HL-60 (cell line): Measurements from ENCODE around the gene FAM43A.

ENCODE experiments used
- DNase-seq, 2 experiments: peaks; one replicate each; pipeline ENCODE4 v3.0.0-alpha.2; 2010 to 2020; ENCODE audit warnings: low read depth in 1 of 2, low spot score in 1 of 2
- H3K27ac ChIP-seq: fragments of 250-450 bp; sonication (Bioruptor Pico); replicated peaks from 2 replicates; pipeline ENCODE4 v1.5.1; 2020; ENCODE audit warnings: mild to moderate bottlenecking, moderate library complexity
- H3K27me3 ChIP-seq: fragments of 250-450 bp; sonication (Bioruptor Pico); 2 replicates; pipeline ENCODE4 v1.5.1; 2021; ENCODE audit warnings: mild to moderate bottlenecking, moderate library complexity; ENCODE audit not compliant: insufficient read depth, poor library complexity, severe bottlenecking
- H3K4me3 ChIP-seq: replicated peaks from 2 replicates; pipeline ENCODE4 v1.5.1; 2011; ENCODE audit warnings: mild to moderate bottlenecking, control low read depth, low read length; ENCODE audit not compliant: insufficient read depth
- CTCF ChIP-seq: IDR thresholded peaks from one replicate; pipeline ENCODE4 v1.5.1; 2011; ENCODE audit warnings: low read length, control low read depth, inconsistent platforms; ENCODE audit not compliant: insufficient read depth
- GABPA ChIP-seq: IDR thresholded peaks from 2 replicates; pipeline ENCODE4 v1.6.1; 2012; ENCODE audit warnings: low read depth
- POLR2AphosphoS5 ChIP-seq: IDR thresholded peaks from 2 replicates; pipeline ENCODE4 v1.6.1; 2012; ENCODE audit warnings: low read depth
- REST ChIP-seq: IDR thresholded peaks from 2 replicates; pipeline ENCODE4 v1.6.1; 2012; ENCODE audit warnings: low read depth; ENCODE audit not compliant: insufficient replicate concordance
- SPI1 ChIP-seq: IDR thresholded peaks from 2 replicates; pipeline ENCODE4 v1.6.1; 2012; ENCODE audit warnings: low read depth, mild to moderate bottlenecking, borderline replicate concordance

FAM43A gene

GRCh38 chr3:194659778-194660177 lies 25.9 kb upstream of the FAM43A start:
- no peak overlapping the region for H3K27ac ChIP-seq
- no peak for DNase-seq
- TF ChIP-seq SPI1 = no peak
- no peak overlapping the region for H3K4me3 ChIP-seq
- H3K27me3 ChIP-seq = no peaks in the 10 kb centered on the region

GRCh38 chr3:194661374-194661773 lies 24.3 kb upstream of the FAM43A start:
- Histone ChIP-seq H3K27me3 (no peaks in the 10 kb centered on the region), H3K27ac (no peak overlapping the region), H3K4me3 (no peak overlapping the region)
- TF ChIP-seq REST (no peak), GABPA (no peak), SPI1 (no peak), POLR2AphosphoS5 (no peak), CTCF (no peak)
- DNase-seq = no peak

DNA sequence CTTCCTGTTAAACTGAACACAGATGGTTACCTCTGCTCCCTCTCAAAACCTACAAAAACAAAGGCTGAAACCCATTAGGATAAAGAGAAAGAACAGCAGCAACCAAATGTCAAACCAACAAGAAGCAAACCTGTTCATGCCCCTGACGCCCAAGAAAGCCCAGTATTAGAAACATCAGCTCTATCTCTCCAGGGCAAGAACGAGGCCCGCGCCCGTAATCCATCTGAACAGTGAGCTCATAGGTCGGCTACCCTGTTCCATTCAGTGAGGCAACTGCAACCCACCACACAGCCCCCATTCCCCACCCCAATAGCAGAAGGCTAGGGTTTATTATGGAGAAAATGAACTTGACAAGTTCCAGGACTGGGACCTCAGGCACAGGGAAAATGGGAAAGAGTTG lies 23.7 kb upstream of the FAM43A start:
- no peaks in the 10 kb centered on the region for H3K27me3 ChIP-seq
- no peak overlapping the region for H3K27ac ChIP-seq
- TF ChIP-seq REST (no peak), SPI1 (no peak), GABPA (no peak), POLR2AphosphoS5 (no peak), CTCF (no peak)
- DNase-seq = no peak
- H3K4me3 ChIP-seq = no peak overlapping the region

- Histone ChIP-seq H3K4me3 (no peak overlapping the region), H3K27me3 (no peaks in the 10 kb centered on the region), H3K27ac (no peak overlapping the region)
- DNase-seq = no peak
- TF ChIP-seq REST (no peak), SPI1 (no peak), GABPA (no peak), POLR2AphosphoS5 (no peak), CTCF (no peak)
These were observed 20.8 kb upstream of the FAM43A start for GRCh38 chr3:194664857-194665256.
